ENCODE data around the gene PTPRN. TPM values are rescaled to one million over a fixed set of nuclear protein-coding genes. Genes with fewer than 3 reads are reported as not detected.

The PTPRN gene
- total RNA-seq, 2 donors from 2014 or later = 0.09 to 3.1 TPM

DNA sequence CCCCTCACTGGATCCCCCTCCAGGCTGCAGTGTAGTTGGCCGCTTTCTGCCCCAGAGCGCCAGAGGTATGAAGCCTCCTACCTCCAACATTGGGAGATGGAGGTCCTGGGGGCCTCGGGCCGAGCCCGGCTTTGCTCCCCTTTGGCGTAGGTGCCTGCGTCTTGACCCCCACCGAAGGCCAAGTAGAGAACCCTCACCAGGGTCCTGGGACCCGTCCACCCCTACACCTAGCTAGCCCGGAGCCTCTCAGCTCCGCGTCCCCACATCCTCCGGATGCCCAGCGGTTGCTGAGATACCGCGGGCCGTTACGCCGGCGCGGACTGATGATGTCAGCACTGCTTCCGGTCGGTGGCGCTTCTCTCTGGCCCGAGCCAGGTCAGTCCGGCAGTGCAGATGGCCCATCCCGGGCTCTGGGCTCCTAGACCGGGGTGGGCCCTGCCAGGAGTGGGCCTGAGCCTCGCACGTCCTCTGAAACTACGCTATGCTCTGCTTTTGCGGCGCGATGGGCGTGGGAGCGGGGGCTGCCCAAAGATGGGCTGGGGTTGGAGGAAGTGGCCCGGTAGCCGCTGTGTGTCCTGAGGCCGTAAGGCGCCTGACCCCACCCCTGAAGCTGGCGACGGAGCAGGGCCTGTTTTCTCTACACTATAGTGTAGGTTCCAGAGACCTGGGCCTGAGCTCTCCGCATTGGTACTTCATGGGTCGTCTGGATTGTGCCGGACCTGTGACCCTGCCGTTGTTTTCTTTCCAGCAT, 63.9 kb downstream of the PTPRN start, which contains the start of the genes GLB1L and STK16:
TSS of gene GLB1L (minus strand) at position 297 of the 751 bp plus-strand sequence. CDS start 1,871 bp downstream, outside the sequence.
TSS of gene STK16 (plus strand) at position 332 of the 751 bp plus-strand sequence. CDS start 521 bp downstream, outside the sequence.
- ATAC-seq (peak; percentile 66 to 83), DNase-seq (ENCODE audit: low spot score in 2 of 2) (peak; percentile 88 to 94)
- Mint-ChIP-seq H3K9me3 (no peaks in the 10 kb centered on the region), H3K27ac (peak within 1 kb of the TSS; percentile 97 to 99), H3K36me3 (peaks cover 6 to 17% of the 10 kb centered on the region in 2 donors)

DNA sequence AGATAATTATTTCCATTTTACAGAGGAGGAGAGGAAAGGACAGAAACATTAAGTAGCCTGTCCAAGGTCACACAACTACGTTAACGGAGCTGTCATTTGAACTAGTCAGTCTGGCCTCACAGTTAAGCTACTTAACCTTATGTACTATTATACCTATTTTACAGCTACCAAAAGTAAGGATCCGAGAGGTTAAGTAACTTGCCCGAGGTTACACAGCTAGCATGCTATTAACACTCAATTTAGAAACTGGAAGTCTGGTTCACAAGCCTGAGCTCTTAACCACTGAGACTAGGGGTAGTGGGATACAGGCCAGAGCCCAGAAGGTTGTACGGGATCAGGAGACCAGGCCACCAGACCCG, 64.4 kb downstream of the PTPRN start:
- DNase-seq (ENCODE audit: low spot score in 2 of 2) (no peak), ATAC-seq (no peak)
- no peaks in the 10 kb centered on the region for H3K9me3 Mint-ChIP-seq
- H3K36me3 Mint-ChIP-seq = peaks cover under 1 to 12% of the 10 kb centered on the region in 2 donors
- peak overlapping the region; percentile 97 to 99 for H3K27ac Mint-ChIP-seq

DNA sequence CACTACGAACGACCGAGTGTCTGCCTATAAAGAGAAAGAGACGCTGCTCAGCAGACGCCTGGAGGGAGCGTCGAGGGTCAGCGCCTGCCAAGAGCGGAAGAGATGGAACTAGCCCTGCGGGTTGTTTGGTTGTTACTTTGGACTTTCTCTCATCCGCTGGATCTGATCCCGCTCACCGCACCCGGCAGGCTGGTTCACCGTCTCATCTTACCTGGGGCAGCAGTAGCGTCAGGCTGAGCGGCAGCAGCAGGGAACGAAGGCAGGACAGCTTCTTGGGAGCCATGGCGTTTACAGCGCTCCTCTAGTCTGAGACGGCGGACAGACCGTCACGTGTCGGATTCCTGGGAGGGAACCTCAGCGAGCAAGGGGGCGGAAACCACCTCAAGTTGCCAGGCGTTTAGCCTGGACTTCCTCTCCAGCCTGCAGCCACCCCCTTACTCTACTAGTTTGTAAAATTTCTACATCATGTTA, 65.9 kb downstream of the PTPRN start:
- no peak for ATAC-seq
- no peak for DNase-seq (ENCODE audit: low spot score in 2 of 2)
- no peaks in the 10 kb centered on the region for H3K9me3 Mint-ChIP-seq
- H3K27ac Mint-ChIP-seq = no peak overlapping the region
- H3K36me3 Mint-ChIP-seq = peaks cover 0 to 6% of the 10 kb centered on the region in 2 donors

Other genes with a start within 250 kb of the PTPRN start
- gene IHH, start 248.5 kb downstream of the PTPRN start, total RNA-seq = under 1 TPM in 1 of 2 donors, not detected in 1; 0.14 TPM
- gene NHEJ1, start 148.6 kb downstream of the PTPRN start, total RNA-seq = 10 to 100 TPM; 20.9 to 25.0 TPM
- gene SLC23A3, start 139.4 kb downstream of the PTPRN start, total RNA-seq = 1 to 10 TPM; 1.5 to 2.8 TPM
- gene CNPPD1, start 132.5 kb downstream of the PTPRN start, total RNA-seq = 10 to 100 TPM; 46.9 to 48.0 TPM
- 100 to 1,000 TPM in 1 of 2 donors, 10 to 100 TPM in 1; 93.0 to 120 TPM for gene RETREG2, start 131.1 kb downstream of the PTPRN start, total RNA-seq
- 10 to 100 TPM; 25.6 to 66.5 TPM for gene ZFAND2B, start 102.6 kb downstream of the PTPRN start, total RNA-seq
- 10 to 100 TPM; 27.8 to 46.2 TPM for gene ABCB6, start 90.4 kb downstream of the PTPRN start, total RNA-seq
- gene ATG9A, start 79.8 kb downstream of the PTPRN start, total RNA-seq = 10 to 100 TPM; 49.1 to 80.6 TPM
- gene ANKZF1, start 79.6 kb downstream of the PTPRN start, total RNA-seq = 100 to 1,000 TPM; 168 to 178 TPM
- 1 to 10 TPM; 2.7 to 6.1 TPM for gene GLB1L, start 64.0 kb downstream of the PTPRN start, total RNA-seq
- gene STK16, start 63.9 kb downstream of the PTPRN start, total RNA-seq = 10 to 100 TPM; 25.8 to 36.9 TPM
- not detected for gene TUBA4B, start 56.2 kb downstream of the PTPRN start, total RNA-seq
- gene TUBA4A, start 55.5 kb downstream of the PTPRN start, total RNA-seq = 100 to 1,000 TPM; 240 to 410 TPM
- gene DNAJB2, start 30.0 kb downstream of the PTPRN start, total RNA-seq = 10 to 100 TPM; 59.7 to 67.2 TPM
- not detected for gene RESP18, start 23.3 kb upstream of the PTPRN start, total RNA-seq
- gene DNPEP, start 78.5 kb upstream of the PTPRN start, total RNA-seq = 10 to 100 TPM; 61.1 to 96.0 TPM
- not detected for gene DES, start 109.0 kb upstream of the PTPRN start, total RNA-seq
- gene SPEG, start 125.4 kb upstream of the PTPRN start, total RNA-seq = 1 to 10 TPM; 2.2 to 2.8 TPM
- 10 to 100 TPM; 29.1 to 34.1 TPM for gene GMPPA, start 189.5 kb upstream of the PTPRN start, total RNA-seq
- under 1 TPM; 0.16 to 0.98 TPM for gene ASIC4, start 205.1 kb upstream of the PTPRN start, total RNA-seq
- gene CHPF, start 234.4 kb upstream of the PTPRN start, total RNA-seq = 10 to 100 TPM; 13.2 to 16.7 TPM
- gene TMEM198, start 234.6 kb upstream of the PTPRN start, total RNA-seq = 1 to 10 TPM; 1.8 to 6.1 TPM